ENCODE measurements around the gene CCL4L2.
"Not testable (repeated sequence)": the region's sequence is repeated elsewhere in the genome, so short reads cannot be mapped to it uniquely, and the experiment has no call there.

Gene CCL4L2

DNA sequence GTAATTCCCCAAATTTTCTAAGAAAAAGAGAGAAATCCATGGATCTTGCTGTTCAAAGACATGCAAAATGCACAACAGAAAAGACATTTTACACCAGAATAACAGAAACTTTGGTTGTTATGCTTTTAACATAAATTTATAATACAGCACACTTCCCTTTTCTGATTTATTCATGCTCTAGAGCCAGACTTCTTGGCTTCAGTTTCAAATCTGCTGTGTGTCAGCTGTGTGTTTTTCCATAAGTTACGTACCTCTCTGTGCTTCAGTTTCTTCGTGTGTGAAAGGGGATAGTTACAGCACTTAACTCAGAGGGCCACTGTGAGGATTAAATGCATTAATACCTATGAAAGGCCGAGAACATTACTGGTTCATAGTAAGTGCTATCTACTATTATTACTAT lies 7.5 kb upstream of the CCL4L2 start:
- no peak for FAIRE-seq
- no peak for DNase-seq (ENCODE audit: insufficient read length)
- TF ChIP-seq POLR2A (IDR thresholded peaks at IDR 0.05; ENCODE audit: low read depth, low read length) (no peak), POLR2AphosphoS5 (IDR thresholded peaks at IDR 0.05; ENCODE audit: low read depth, low read length) (no peak), TAF1 (IDR thresholded peaks at IDR 0.05; ENCODE audit: borderline replicate concordance, low read depth, low read length) (no peak)

DNA sequence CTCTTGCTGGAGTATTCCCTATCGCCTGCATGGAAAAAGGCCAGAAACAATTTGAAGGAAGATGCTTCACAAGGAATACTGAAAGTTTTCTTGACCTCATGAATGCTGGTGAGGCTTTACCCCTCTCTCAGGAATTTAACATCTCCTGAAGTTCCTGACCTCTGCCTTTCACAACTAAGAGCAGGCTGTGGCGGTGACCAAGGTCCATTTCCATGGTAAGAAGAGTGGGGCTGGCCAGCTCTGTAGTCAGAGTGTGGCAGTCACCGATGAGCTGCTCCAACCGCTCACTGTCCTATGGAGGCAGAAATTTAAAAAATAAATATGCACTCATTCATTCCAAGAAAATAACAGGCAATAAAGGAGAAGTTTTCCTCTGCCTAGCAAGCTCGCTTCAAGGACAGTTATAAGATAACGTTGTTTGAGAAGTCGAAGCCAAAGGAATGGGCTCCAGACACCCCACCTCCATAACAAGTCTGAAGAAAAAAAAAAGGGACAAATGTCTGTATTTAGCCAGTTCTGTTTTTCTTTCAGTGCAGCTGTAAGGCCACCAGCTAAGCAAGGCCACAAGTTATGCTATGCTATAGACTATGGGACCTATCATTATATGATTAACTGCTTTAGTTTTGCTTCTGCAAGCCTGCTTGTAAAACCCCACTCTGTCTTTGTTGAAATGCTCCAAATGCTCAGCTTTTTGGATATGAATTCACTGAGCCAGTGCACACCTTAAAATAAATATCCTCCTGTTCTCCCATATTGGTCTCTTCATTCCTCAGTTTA lies 6.0 kb upstream of the CCL4L2 start:
- TF ChIP-seq POLR2A (IDR thresholded peaks at IDR 0.05; ENCODE audit: low read depth, low read length) (no peak), TAF1 (IDR thresholded peaks at IDR 0.05; ENCODE audit: borderline replicate concordance, low read depth, low read length) (no peak), POLR2AphosphoS5 (IDR thresholded peaks at IDR 0.05; ENCODE audit: low read depth, low read length) (no peak)
- FAIRE-seq, result no peak
- no peak for DNase-seq (ENCODE audit: insufficient read length)

DNA sequence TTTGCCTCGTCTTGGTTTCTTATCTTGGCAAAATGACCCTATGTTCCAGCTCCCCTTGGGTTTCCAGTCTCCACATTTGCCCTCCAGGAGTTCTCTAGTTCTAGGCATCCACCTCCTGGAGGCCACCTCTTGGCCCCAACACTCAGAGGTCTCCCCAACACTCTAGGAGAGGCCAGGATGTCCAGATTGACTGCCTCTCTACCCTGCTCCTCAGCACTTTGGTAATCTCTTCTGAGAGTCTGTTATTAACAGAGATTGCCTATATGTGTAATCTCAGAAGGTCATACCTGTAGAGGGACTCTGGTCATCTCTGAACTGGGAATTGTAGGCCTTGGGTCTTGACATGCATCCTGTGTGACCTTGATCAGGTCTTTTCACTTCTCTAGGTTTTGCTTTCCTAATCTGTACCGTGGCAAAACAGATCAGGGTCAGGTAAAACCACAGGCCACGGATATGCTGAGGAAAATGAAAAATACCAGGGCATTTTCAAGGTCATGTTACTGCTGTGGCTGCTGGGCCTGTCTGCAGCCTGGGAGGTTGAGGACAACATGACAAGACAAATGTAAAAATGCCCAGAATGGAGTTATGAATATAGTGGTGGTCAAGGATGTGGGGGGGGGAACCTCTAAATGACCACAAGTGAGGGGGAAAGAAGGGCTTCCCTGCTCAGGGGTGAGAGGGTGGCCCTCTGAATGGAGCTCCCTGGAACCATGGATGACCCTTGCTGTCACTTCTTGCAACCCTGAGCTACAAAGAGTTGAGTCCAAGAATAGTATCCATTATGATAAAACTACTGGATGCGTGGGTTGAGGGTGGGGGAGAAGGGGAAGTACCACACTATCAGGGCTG lies 5.0 kb upstream of the CCL4L2 start:
- no peak for TF ChIP-seq POLR2A (IDR thresholded peaks at IDR 0.05; ENCODE audit: low read depth, low read length)
- no peak for TF ChIP-seq POLR2AphosphoS5 (IDR thresholded peaks at IDR 0.05; ENCODE audit: low read depth, low read length)
- TF ChIP-seq TAF1 (IDR thresholded peaks at IDR 0.05; ENCODE audit: borderline replicate concordance, low read depth, low read length), result no peak
- DNase-seq (ENCODE audit: insufficient read length) (no peak), FAIRE-seq (no peak)

DNA sequence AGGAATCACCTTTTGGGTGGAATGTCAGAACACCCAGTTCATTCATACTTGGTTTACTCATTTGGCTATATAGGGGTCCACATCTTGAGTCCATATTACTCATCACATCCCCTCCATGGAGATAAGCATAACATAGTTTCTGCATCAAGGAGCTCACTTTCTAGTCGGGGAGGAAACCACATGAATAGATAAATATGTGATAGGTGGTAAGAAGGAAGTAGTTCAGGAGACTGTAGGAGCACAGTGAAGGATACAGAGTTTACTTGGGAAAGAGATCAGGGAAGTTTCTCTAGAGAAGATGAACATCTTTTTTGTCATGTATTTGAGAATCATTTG lies 4.4 kb upstream of the CCL4L2 start:
- not testable (repeated sequence) for FAIRE-seq; DNase-seq (ENCODE audit: insufficient read length)

DNA sequence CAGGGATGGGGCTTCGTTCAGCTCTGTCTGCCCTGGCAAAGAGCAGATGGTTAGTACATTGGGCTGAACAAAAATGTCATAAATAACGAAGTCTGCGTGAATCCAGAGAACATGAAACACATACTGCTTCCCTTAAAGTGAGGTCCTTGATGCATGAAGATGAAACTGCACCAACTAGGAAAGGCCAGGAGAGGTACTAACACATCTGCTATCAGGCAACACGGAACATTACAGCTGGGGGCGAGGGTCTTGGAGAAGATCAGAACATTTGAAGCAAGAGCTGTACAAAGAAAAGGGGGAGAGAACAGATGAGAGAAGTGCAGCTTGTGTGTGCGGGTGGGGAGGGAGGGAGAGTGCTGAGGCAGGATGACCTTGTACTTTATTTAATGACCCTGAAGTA lies 3.5 kb upstream of the CCL4L2 start:
- not testable (repeated sequence) for FAIRE-seq; DNase-seq (ENCODE audit: insufficient read length)

DNA sequence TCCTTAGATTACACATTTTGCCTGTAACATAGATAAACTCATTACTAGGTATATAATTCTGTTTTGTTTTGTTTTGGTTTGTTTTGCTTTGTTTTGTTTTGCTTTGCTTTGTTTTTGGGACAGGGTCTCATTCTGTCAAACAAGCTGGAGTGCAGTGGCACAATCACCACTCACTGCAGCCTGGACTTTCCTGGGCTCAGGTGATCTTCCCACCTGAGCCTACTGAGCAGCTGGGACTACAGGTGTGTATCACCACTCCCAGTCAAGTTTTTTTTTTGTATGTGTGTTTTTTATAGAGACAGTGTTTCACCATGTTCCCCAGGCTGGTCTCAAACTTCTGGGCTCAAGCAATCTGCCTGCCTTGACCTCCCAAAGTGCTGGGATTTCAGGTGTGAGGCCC lies 1.3 kb upstream of the CCL4L2 start:
- FAIRE-seq, result no peak
- DNase-seq (ENCODE audit: insufficient read length), result no peak
- TF ChIP-seq TAF1 (IDR thresholded peaks at IDR 0.05; ENCODE audit: borderline replicate concordance, low read depth, low read length), result no peak
- no peak for TF ChIP-seq POLR2AphosphoS5 (IDR thresholded peaks at IDR 0.05; ENCODE audit: low read depth, low read length)
- no peak for TF ChIP-seq POLR2A (IDR thresholded peaks at IDR 0.05; ENCODE audit: low read depth, low read length)

DNA sequence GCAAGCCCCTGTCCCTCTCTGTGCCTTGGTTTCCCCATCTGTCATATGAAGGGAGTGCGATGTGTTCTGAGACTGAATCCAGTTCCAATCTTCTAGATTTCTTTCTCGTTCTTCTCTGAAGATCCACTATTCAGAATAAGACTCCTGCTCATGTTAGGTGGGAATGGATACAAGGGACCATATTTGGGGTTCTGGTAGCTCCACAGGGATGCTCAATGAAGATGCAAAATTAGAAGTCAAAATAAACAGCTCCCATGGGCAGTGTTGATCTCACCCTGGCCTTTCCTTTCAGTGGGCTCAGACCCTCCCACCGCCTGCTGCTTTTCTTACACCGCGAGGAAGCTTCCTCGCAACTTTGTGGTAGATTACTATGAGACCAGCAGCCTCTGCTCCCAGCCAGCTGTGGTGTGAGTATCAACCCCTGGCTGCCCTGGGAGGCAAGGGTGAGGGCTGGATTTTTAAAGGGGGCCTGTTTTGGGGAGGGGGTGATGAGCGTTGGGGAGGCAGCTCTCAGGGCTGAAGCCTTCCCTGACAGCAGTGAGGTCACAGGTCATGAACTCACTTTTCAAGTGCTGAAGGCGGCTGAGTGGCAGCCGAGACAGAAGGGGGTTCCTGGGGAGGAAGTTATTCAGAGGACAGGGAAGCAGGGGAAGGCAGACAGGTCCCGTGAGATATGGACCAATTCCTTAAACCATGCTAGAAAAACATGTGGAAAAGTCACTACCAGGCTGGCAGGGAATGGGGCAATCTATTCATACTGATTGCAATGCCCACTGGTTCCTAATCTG lies 815 bp downstream of the CCL4L2 start:
- FAIRE-seq; DNase-seq (ENCODE audit: insufficient read length): not testable (repeated sequence)

DNA sequence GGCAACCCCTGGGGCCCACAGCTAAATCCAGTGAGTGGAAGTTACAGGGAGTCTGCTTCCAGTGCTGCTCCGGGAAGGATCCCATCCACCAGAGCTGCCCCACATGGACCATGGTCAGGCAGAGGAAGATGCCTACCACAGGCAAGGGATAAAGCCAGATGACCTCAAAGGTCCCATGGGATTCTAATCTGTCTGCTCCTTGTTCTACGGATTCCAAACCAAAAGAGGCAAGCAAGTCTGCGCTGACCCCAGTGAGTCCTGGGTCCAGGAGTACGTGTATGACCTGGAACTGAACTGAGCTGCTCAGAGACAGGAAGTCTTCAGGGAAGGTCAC lies 1.4 kb downstream of the CCL4L2 start:
- TF ChIP-seq TAF1 (IDR thresholded peaks at IDR 0.05; ENCODE audit: borderline replicate concordance, low read depth, low read length) (no peak), POLR2A (IDR thresholded peaks at IDR 0.05; ENCODE audit: low read depth, low read length) (no peak), POLR2AphosphoS5 (IDR thresholded peaks at IDR 0.05; ENCODE audit: low read depth, low read length) (no peak)
- FAIRE-seq (no peak), DNase-seq (ENCODE audit: insufficient read length) (no peak)

DNA sequence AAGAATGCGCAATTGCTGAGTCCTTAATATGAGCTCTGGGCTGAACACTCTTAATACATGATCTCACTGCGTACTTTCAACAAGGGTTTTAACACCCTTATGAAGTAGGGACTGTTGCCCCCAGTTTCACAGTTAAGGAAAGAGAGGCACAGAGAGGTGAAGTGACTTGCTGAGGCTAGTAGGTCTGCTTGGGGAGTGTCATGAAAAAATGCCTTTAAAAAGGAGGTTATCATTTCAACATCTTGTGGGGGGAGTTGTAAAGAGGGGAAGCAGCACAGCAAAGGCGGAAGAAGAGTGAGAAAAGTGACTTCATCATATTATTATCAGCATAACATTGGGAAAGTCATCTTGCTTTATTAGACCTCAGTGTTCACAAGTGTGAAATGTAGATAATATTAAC lies 2.1 kb downstream of the CCL4L2 start:
- TF ChIP-seq POLR2AphosphoS5 (IDR thresholded peaks at IDR 0.05; ENCODE audit: low read depth, low read length), result no peak
- TF ChIP-seq POLR2A (IDR thresholded peaks at IDR 0.05; ENCODE audit: low read depth, low read length), result no peak
- TF ChIP-seq TAF1 (IDR thresholded peaks at IDR 0.05; ENCODE audit: borderline replicate concordance, low read depth, low read length), result no peak
- FAIRE-seq (no peak), DNase-seq (ENCODE audit: insufficient read length) (no peak)

DNA sequence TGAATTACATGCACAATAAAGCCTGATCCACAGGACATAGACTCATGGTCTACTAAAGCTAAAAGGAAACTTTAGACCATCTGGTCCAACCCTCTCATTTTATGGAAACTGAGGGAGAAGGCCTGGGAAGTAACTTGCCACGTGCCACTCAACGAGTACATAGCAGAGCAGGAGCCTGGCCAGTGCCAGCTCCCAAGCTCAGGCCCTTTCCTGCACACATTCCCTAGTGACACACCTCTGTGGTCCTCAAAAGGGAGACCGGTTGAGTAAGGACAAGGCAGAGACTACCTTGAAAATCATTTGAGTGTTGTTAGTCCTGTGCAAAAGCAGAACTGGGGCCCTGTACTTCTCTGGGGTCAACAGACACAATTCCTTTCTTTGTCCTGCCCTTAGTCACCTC lies 2.8 kb downstream of the CCL4L2 start:
- no peak for DNase-seq (ENCODE audit: insufficient read length)

DNA sequence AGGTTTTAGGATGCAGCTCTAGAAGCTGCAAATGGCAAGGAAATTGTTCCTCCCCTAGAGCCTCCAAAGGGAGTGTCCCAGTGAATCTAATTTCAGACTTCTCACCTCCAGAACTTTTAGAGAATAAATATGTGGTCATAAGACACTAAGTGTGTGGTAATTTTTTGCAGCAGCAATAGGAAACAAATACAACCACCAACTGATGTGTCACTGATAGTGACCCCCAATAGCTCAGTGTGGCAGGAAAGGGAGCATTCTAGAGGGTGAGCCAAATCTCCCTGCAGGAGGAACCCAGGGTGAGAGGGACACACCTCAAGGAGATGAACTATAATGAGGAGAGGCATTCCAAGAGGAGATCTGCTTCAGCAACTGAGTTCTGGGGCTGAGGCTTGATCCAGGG lies 4.1 kb downstream of the CCL4L2 start:
- no peak for TF ChIP-seq TAF1 (IDR thresholded peaks at IDR 0.05; ENCODE audit: borderline replicate concordance, low read depth, low read length)
- no peak for TF ChIP-seq POLR2A (IDR thresholded peaks at IDR 0.05; ENCODE audit: low read depth, low read length)
- TF ChIP-seq POLR2AphosphoS5 (IDR thresholded peaks at IDR 0.05; ENCODE audit: low read depth, low read length), result no peak
- no peak for DNase-seq (ENCODE audit: insufficient read length)
- no peak for FAIRE-seq

More for the DNA sequence above, 2.8 kb downstream of the CCL4L2 start:
- TF ChIP-seq TAF1 (IDR thresholded peaks at IDR 0.05; ENCODE audit: borderline replicate concordance, low read depth, low read length) (no peak), POLR2AphosphoS5 (IDR thresholded peaks at IDR 0.05; ENCODE audit: low read depth, low read length) (no peak), POLR2A (IDR thresholded peaks at IDR 0.05; ENCODE audit: low read depth, low read length) (no peak)
- FAIRE-seq, result no peak

DNA sequence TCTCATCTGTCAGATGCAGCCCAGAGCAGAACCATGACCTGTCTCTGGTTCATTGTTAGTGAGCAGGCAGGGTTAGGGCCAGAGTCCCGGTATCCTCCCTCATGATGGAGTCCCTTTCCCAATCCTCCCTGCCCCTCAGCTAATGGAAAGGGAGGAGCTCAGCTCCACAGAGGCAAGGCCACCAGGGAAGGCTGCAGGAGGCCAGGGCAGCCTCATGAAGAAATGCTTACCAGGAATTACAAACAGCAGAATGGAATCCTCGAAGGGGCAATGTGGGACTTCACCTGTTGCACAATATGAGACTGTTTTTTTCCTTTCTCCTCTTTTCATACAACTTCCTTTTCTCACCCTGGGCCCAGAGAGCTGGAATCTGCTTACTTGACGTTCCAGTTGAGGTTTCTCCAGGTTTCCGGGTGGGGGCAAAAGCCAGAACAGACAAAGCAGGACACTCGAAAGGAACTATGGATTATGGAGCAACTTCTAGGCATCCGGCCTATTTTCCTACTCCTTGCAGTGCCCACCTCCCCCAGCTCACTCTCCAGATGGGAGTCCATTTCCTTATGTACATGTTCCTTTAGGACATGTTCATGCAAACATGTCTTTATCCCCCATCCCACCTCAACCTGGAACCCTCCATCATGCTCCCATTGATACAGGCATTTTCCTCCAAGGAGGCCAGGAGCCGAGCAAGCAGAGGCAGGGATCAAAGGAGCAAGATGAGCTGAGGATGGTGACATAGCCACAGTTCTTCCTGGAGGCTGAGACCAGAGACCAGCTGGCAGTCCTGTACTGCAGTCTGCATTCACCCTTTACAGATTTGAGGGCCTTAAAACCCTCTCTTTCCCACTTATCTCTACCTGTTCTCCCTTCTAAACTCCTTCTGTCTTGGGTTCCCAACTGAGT lies 4.8 kb downstream of the CCL4L2 start:
- DNase-seq (ENCODE audit: insufficient read length); FAIRE-seq: not testable (repeated sequence)

DNA sequence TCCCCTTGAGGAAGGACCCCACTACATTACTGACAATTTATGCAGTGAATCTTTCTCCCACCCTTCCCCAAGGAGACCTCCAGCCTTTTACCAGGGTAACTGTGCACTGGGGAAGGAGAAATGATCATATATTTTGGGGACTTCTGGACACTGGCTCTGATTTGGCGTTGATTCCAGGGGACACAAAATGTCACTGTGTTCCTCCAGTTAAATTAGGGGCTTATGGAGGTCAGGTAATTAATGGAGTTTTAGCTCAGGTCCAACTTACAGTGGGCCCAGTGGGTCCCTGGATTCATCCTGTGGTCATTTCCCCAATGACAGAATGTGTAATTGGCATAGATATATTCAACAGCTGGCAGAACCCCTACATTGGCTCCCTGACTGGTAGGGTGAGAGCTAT lies 8.7 kb downstream of the CCL4L2 start:
- FAIRE-seq, result not testable (repeated sequence)

DNA sequence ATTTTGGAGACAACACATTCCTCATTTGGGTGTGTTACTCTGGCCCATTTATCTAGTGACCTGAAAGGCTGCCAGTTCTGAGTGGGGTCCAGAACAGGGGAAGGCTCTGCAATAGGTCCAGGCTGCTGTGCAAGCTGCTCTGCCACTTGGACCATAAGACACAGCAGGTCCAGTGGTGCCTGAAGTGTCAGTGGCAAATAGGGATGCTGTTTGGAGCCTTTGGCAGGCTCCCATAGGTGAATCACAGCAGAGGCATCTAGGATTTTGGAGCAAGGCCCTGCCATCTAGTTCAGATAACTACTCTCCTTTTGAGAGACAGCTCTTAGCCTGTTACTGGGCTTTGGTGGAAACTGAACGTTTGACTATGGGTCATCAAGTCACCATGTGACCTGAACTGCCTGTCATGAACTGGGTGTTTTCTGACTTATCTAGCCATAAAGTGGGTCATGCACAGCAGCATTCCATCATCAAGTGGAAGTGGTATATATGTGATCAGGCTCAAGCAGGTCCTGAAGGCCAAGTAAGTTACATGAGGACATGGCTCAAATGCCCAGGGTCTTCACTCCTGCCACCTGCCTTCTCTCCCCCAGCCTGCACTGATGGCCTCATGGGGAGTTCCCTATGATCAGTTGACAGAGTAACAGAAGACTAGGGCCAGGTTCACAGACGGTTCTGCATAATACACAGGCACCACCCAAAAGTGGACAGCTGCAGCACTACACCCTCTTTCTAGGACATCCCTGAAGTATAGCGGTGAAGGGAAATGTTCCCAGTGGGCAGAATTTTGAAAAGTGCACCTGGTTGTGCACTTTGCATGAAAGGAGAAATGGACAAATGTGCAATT lies 10.1 kb downstream of the CCL4L2 start:
- not testable (repeated sequence) for FAIRE-seq; DNase-seq (ENCODE audit: insufficient read length)

More for the DNA sequence above, 8.7 kb downstream of the CCL4L2 start:
- not testable (repeated sequence) for DNase-seq (ENCODE audit: insufficient read length)

DNA sequence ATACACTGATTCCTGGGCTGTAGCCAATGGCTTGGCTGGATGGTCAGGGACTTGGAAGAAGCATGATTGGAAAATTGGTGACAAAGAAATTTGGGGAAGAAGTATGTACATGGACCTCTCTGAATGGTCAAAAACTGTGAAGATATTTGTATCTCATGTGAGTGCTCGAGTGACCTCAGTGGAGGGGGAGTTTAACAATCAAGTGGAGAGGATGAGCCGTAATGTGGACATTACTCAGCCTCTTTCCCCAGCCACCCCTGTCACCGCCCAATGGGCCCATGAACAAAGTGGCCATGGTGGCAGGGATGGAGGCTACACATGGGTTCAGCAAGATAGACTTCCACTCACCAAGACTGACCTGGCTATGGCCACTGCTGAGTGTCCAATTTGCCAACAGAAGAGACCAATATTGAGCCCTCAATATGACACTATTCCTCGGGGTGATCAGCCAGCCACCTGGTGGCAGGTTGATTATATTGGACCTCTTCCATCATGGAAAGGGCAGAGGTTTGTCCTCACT lies 10.8 kb downstream of the CCL4L2 start:
- DNase-seq (ENCODE audit: insufficient read length); FAIRE-seq: not testable (repeated sequence)
